PC-9 (cell line): ENCODE measurements around the gene BCAS3. TPM values are rescaled to one million over a fixed set of nuclear protein-coding genes. Genes with fewer than 3 reads are reported as not detected.

Experiments
- BruUV-seq: library from RNA; stranded (reverse); fragments of 400-500 nt; replicated peaks from 2 replicates; lab custom pipeline; 2021; lab: Mats Ljungman, UMichigan
- CTCF ChIA-PET: fragments of 300-600 bp; sonication (Branson Sonifier 250); formaldehyde crosslinking; loops from one replicate; lab custom pipeline; 2022; ENCODE audit warnings: antibody characterized with exemption; lab: Charles Lee
- POLR2A ChIA-PET: fragments of 300-600 bp; sonication (Branson Sonifier 250); formaldehyde crosslinking; loops from one replicate; lab custom pipeline; 2022; ENCODE audit warnings: antibody characterized with exemption; ENCODE audit not compliant: unreplicated experiment; lab: Charles Lee
- DNase-seq, 2 experiments: peaks; one replicate each; pipeline versions ENCODE4 v3.0.0 to v3.0.0-alpha.2; 2015 to 2022; ENCODE audit warnings: mixed read lengths in 1 of 2
- H2AFZ ChIP-seq: fragments of 200-600 bp; sonication (generic); 2 replicates; pipeline ENCODE4 v1.8.1; 2017; ENCODE audit warnings: antibody characterized with exemption
- H3F3A ChIP-seq: fragments of 200-600 bp; sonication (generic); 2 replicates; pipeline ENCODE4 v1.8.1; 2017; ENCODE audit warnings: antibody characterized with exemption, mild to moderate bottlenecking, low read depth; ENCODE audit not compliant: insufficient read depth
- H3K27ac ChIP-seq: fragments of 200-600 bp; sonication (generic); 2 replicates; pipeline ENCODE4 v1.6.1; 2016; ENCODE audit warnings: mixed run types
- H3K27me3 ChIP-seq: fragments of 200-600 bp; sonication (generic); 2 replicates; pipeline ENCODE4 v1.6.1; 2016; ENCODE audit warnings: low read depth, mixed run types; ENCODE audit not compliant: insufficient read depth
- H3K36me3 ChIP-seq: fragments of 200-600 bp; sonication (generic); 2 replicates; pipeline ENCODE4 v1.6.1; 2016; ENCODE audit warnings: low read depth, mixed run types
- H3K4me1 ChIP-seq: fragments of 200-600 bp; sonication (generic); replicated peaks from 2 replicates; pipeline ENCODE4 v1.6.1; 2016; ENCODE audit warnings: mixed run types; ENCODE audit not compliant: insufficient read depth
- H3K4me2 ChIP-seq: fragments of 200-600 bp; sonication (generic); 2 replicates; pipeline ENCODE4 v1.6.1; 2017; ENCODE audit warnings: mixed run types
- H3K4me3 ChIP-seq: fragments of 200-600 bp; sonication (generic); 2 replicates; pipeline ENCODE4 v1.6.1; 2016; ENCODE audit warnings: mixed run types
- H3K79me2 ChIP-seq: fragments of 200-600 bp; sonication (generic); 2 replicates; pipeline ENCODE4 v1.6.1; 2017; ENCODE audit warnings: low read depth, mixed run types
- H3K9me2 ChIP-seq: fragments of 200-600 bp; sonication (generic); 2 replicates; pipeline ENCODE4 v1.8.1; 2017; ENCODE audit warnings: mild to moderate bottlenecking; ENCODE audit not compliant: insufficient read depth
- H3K9me3 ChIP-seq: fragments of 200-600 bp; sonication (generic); 2 replicates; pipeline ENCODE4 v1.8.1; 2016; ENCODE audit warnings: low read depth; ENCODE audit not compliant: insufficient read depth
- H4K20me1 ChIP-seq: fragments of 200-600 bp; sonication (generic); 2 replicates; pipeline ENCODE4 v1.8.1; 2017; ENCODE audit not compliant: insufficient read depth
- CTCF ChIP-seq: fragments of 200-600 bp; sonication (generic); conservative IDR thresholded peaks from 2 replicates; pipeline ENCODE4 v1.6.1; 2017; ENCODE audit warnings: mixed run types, antibody characterized with exemption, mild to moderate bottlenecking, moderate library complexity
- EZH2 ChIP-seq: fragments of 200-600 bp; sonication (generic); IDR thresholded peaks from 2 replicates; pipeline ENCODE4 v1.8.0; 2017; ENCODE audit warnings: antibody characterized with exemption, low read depth
- intact Hi-C: fragments of 100-400 bp; cut with micrococcal nuclease; formaldehyde crosslinking; loops from one replicate; pipeline ENCODE4 v1.10.0; 2022; ENCODE audit not compliant: unreplicated experiment
- total RNA-seq: library from RNA; stranded (reverse); gene quantifications from 2 replicates; pipeline ENCODE4 v1.2.3, GENCODE V29; 2021

BCAS3 gene
- total RNA-seq, 1 experiment from 2014 or later, result 26.0 TPM

GRCh38 chr17:61196302-61196704, 518.7 kb downstream of the BCAS3 start:
- Histone ChIP-seq H3K36me3 (no peaks in the 10 kb centered on the region), H3K79me2 (no peaks in the 10 kb centered on the region), H3K9me2 (no peaks in the 10 kb centered on the region), H3K9me3 (no peaks in the 10 kb centered on the region), H3K4me2 (no peak overlapping the region), H2AFZ (no peak overlapping the region), H3F3A (no peaks in the 10 kb centered on the region), H3K4me3 (no peak overlapping the region), H3K27me3 (no peaks in the 10 kb centered on the region), H3K27ac (no peak overlapping the region), H3K4me1 (peaks cover 11% of the 10 kb centered on the region; the same call in 1 of the 2 replicates), H4K20me1 (no peaks in the 10 kb centered on the region)
- BruUV-seq, result no TSS peak
- DNase-seq, result no peak
- no peak for TF ChIP-seq CTCF
- no peak for TF ChIP-seq EZH2
- CTCF ChIA-PET, result no interaction called here
- intact Hi-C loops, result no loop called here
- POLR2A ChIA-PET, result no interaction called here

DNA sequence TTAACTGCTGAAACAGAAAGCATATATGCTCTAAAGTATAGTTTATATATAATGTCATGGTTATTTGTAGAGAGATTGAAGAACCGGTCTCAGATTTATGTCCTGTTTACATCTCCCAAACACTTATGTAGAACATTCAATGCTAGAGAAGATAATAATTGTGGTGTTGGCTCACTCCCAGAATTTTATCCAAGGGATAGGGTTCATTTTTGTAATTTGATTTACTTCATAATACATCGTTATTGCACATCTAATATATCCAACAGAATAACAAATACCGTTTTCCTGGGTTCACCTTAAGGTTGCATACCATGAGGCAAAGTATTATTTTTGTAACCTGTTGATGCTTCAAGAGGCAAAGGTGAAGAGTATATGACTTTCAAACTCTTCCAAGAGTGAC, 519.1 kb downstream of the BCAS3 start:
- no peak for TF ChIP-seq CTCF
- no peak for TF ChIP-seq EZH2
- Histone ChIP-seq H3F3A (no peaks in the 10 kb centered on the region), H2AFZ (no peak overlapping the region), H4K20me1 (no peaks in the 10 kb centered on the region), H3K4me2 (no peak overlapping the region), H3K79me2 (no peaks in the 10 kb centered on the region), H3K9me3 (no peaks in the 10 kb centered on the region), H3K9me2 (no peaks in the 10 kb centered on the region), H3K36me3 (no peaks in the 10 kb centered on the region), H3K4me1 (peaks cover 11% of the 10 kb centered on the region; the same call in 1 of the 2 replicates), H3K27ac (no peak overlapping the region), H3K27me3 (no peaks in the 10 kb centered on the region), H3K4me3 (no peak overlapping the region)
- BruUV-seq, result no TSS peak
- no peak for DNase-seq
- intact Hi-C loops, result no loop called here
- ChIA-PET POLR2A (no interaction called here), CTCF (no interaction called here)

GRCh38 chr17:61199431-61200338, 522.0 kb downstream of the BCAS3 start:
- BruUV-seq, result no TSS peak
- Histone ChIP-seq H3K4me3 (no peak overlapping the region), H3K9me2 (no peaks in the 10 kb centered on the region), H4K20me1 (no peaks in the 10 kb centered on the region), H3K9me3 (no peaks in the 10 kb centered on the region), H3F3A (no peaks in the 10 kb centered on the region), H3K4me1 (peaks cover 11% of the 10 kb centered on the region; the same call in 1 of the 2 replicates), H3K27ac (no peak overlapping the region), H3K27me3 (no peaks in the 10 kb centered on the region), H2AFZ (no peak overlapping the region), H3K36me3 (no peaks in the 10 kb centered on the region), H3K4me2 (no peak overlapping the region), H3K79me2 (no peaks in the 10 kb centered on the region)
- no peak for TF ChIP-seq CTCF
- TF ChIP-seq EZH2, result no peak
- intact Hi-C loops, result no loop called here
- CTCF ChIA-PET, result interaction anchor here (0.6 kb wide), 1 partner anchor 556 kb away, joined by 3 read pairs; no protein-coding TSS in a partner anchor
- DNase-seq, result peak in 1 of 2 experiments; percentile 73
- POLR2A ChIA-PET, result no interaction called here
